A549 (cell line): Measurements from ENCODE around the gene PRMT9. TPM values are rescaled to one million over a fixed set of nuclear protein-coding genes. Genes with fewer than 3 reads are reported as not detected.

Source experiments
- ATAC-seq, 2 experiments: fragments of 200-7000 bp in 1 of 2; fragments of >200 bp in 1 of 2; cut with Nextera tagmentation in 1 of 2; cut with Tn5 transposase in 1 of 2; 3 replicates each; pipeline versions ENCODE4 v1.8.0 to v1.9.1; 2018 to 2020; ENCODE audit warnings: mild to moderate bottlenecking in 1 of 2, moderate library complexity in 1 of 2
- CTCF ChIA-PET: fragments of 300-600 bp; sonication (Branson Sonifier 250); formaldehyde crosslinking; extraction: SDS; loops from one replicate; lab custom pipeline; 2021; ENCODE audit warnings: antibody characterized with exemption, inconsistent platforms; lab: Yijun Ruan, JAX
- POLR2A ChIA-PET: fragments of 350-600 bp; formaldehyde crosslinking; extraction: SDS; loops from one replicate; lab custom pipeline; 2021; ENCODE audit warnings: antibody characterized with exemption, inconsistent platforms; lab: Yijun Ruan, JAX
- DNase-seq, 2 experiments: peaks; one replicate each; pipeline versions ENCODE4 v3.0.0 to v3.0.0-alpha.2; 2011 to 2016; ENCODE audit warnings: low read depth in 1 of 2, low spot score in 1 of 2
- FAIRE-seq: peaks from 2 replicates; lab custom pipeline; 2011; peaks lifted over from hg19 to GRCh38; lab: Jason Lieb, UNC
- H3K27ac ChIP-seq, 2 experiments: fragments of >200 bp; sonication (Bioruptor Twin); formaldehyde crosslinking; 3 replicates each; pipeline ENCODE4 v1.5.1; 2016 to 2017
- H3K4me1 ChIP-seq: fragments of >200 bp; sonication (Bioruptor Twin); formaldehyde crosslinking; 3 replicates; pipeline ENCODE4 v1.6.1; 2016
- H3K4me2 ChIP-seq: fragments of >200 bp; sonication (Bioruptor Twin); formaldehyde crosslinking; 3 replicates; pipeline ENCODE4 v1.6.1; 2016
- H3K4me3 ChIP-seq: fragments of >200 bp; sonication (Bioruptor Twin); formaldehyde crosslinking; 3 replicates; pipeline ENCODE4 v1.5.1; 2016
- H3K9me3 ChIP-seq: fragments of >200 bp; sonication (Bioruptor Twin); formaldehyde crosslinking; 3 replicates; pipeline ENCODE4 v1.6.1; 2016
- EHF ChIP-seq: fragments of 250-450 bp; sonication (Bioruptor Pico); IDR thresholded peaks from 2 replicates; pipeline ENCODE4 v1.5.0; 2020; ENCODE audit warnings: mild to moderate bottlenecking
- EHMT2 ChIP-seq: fragments of 200-600 bp; sonication (generic); IDR thresholded peaks from 2 replicates; pipeline ENCODE4 v1.6.1; 2016; ENCODE audit warnings: antibody characterized with exemption, low read depth, mild to moderate bottlenecking, moderate library complexity
- FOSL2 ChIP-seq, 2 experiments: fragments of 450-650 bp in 1 of 2; fragments of >200 bp in 1 of 2; sonication (Bioruptor Twin) in 1 of 2; formaldehyde crosslinking; IDR thresholded peaks; 2 replicates each; pipeline versions ENCODE4 v1.5.0 to v1.6.1; 2016 to 2020; ENCODE audit warnings: mild to moderate bottlenecking in 1 of 2, moderate library complexity in 1 of 2
- FOXS1 ChIP-seq: fragments of 250-450 bp; sonication (Bioruptor Pico); IDR thresholded peaks from 2 replicates; pipeline ENCODE4 v1.5.0; 2020; ENCODE audit warnings: mild to moderate bottlenecking, moderate library complexity
- HDAC2 ChIP-seq: fragments of 200-600 bp; sonication (generic); IDR thresholded peaks from 2 replicates; pipeline ENCODE4 v1.6.1; 2016
- HOXB13 ChIP-seq: fragments of 250-450 bp; sonication (Bioruptor Pico); IDR thresholded peaks from 2 replicates; pipeline ENCODE4 v1.5.0; 2020; ENCODE audit warnings: low read depth, mild to moderate bottlenecking, moderate library complexity
- KDM5A ChIP-seq: fragments of 200-600 bp; sonication (generic); IDR thresholded peaks from 2 replicates; pipeline ENCODE4 v1.6.1; 2016; ENCODE audit warnings: antibody characterized with exemption, mild to moderate bottlenecking
- MYC ChIP-seq: IDR thresholded peaks from 2 replicates; pipeline ENCODE4 v1.6.1; 2012; ENCODE audit warnings: mild to moderate bottlenecking, inconsistent platforms, low read length, improper control_type of control experiment, borderline replicate concordance
- NFE2L2 ChIP-seq: fragments of 150-350 bp; conservative IDR thresholded peaks from 2 replicates; pipeline ENCODE4 v1.6.1; 2014; ENCODE audit warnings: low read length
- PHF8 ChIP-seq: fragments of 200-600 bp; sonication (generic); IDR thresholded peaks from 2 replicates; pipeline ENCODE4 v1.6.1; 2016; ENCODE audit warnings: low read depth, mild to moderate bottlenecking, antibody characterized with exemption, moderate library complexity, borderline replicate concordance
- RNF2 ChIP-seq: fragments of 200-600 bp; sonication (generic); IDR thresholded peaks from 2 replicates; pipeline ENCODE4 v1.6.1; 2016; ENCODE audit warnings: low read depth, mild to moderate bottlenecking, antibody characterized with exemption, moderate library complexity, borderline replicate concordance
- TP53 ChIP-seq: fragments of 250-450 bp; sonication (Bioruptor Pico); IDR thresholded peaks from 2 replicates; pipeline ENCODE4 v1.5.0; 2021; ENCODE audit warnings: mild to moderate bottlenecking, moderate library complexity
- ZSCAN20 ChIP-seq: fragments of 250-450 bp; sonication (Bioruptor Pico); IDR thresholded peaks from 2 replicates; pipeline ENCODE4 v1.8.0; 2022; ENCODE audit warnings: mild to moderate bottlenecking, moderate library complexity
- WGBS: methylation state at CpG from one replicate; pipeline ENCODE4 v1.1.6; 2017; ENCODE audit errors: missing lambda C conversion rate; 5-methylcytosine and 5-hydroxymethylcytosine counted together
- polyA plus RNA-seq, 4 experiments: library from polyadenylated mRNA; depleted of rRNA in 3 of 4; stranded (reverse); fragments of >200 nt; fragmentation: RNase III in 1 of 4; extraction: RNeasy Plus Mini Kit Qiagen cat#74134 plus additional on column Dnase treatment in 1 of 4; gene quantifications; 2 replicates in 3 of 4; 3 replicates in 1 of 4; pipeline ENCODE4 v1.2.3, GENCODE V29; 2011 to 2017
- TF ChIP-seq, protein P1 (sequence below): fragments of 200-600 bp; sonication (generic); IDR thresholded peaks from 2 replicates; pipeline ENCODE4 v1.6.1; 2016; ENCODE audit warnings: antibody characterized with exemption, mild to moderate bottlenecking, moderate library complexity
- TF ChIP-seq, protein P2 (sequence below): fragments of 450-650 bp; IDR thresholded peaks from 2 replicates; pipeline ENCODE4 v1.6.1; 2014; ENCODE audit warnings: antibody characterized with exemption

The PRMT9 gene
- polyA plus RNA-seq, 2 of the 4 experiments (the other 2 are of a cell fraction), result 2.8 to 6.3 TPM

GRCh38 chr4:147597561-147597960, 86.4 kb downstream of the PRMT9 start (continued):
- TF ChIP-seq, protein P1, sequence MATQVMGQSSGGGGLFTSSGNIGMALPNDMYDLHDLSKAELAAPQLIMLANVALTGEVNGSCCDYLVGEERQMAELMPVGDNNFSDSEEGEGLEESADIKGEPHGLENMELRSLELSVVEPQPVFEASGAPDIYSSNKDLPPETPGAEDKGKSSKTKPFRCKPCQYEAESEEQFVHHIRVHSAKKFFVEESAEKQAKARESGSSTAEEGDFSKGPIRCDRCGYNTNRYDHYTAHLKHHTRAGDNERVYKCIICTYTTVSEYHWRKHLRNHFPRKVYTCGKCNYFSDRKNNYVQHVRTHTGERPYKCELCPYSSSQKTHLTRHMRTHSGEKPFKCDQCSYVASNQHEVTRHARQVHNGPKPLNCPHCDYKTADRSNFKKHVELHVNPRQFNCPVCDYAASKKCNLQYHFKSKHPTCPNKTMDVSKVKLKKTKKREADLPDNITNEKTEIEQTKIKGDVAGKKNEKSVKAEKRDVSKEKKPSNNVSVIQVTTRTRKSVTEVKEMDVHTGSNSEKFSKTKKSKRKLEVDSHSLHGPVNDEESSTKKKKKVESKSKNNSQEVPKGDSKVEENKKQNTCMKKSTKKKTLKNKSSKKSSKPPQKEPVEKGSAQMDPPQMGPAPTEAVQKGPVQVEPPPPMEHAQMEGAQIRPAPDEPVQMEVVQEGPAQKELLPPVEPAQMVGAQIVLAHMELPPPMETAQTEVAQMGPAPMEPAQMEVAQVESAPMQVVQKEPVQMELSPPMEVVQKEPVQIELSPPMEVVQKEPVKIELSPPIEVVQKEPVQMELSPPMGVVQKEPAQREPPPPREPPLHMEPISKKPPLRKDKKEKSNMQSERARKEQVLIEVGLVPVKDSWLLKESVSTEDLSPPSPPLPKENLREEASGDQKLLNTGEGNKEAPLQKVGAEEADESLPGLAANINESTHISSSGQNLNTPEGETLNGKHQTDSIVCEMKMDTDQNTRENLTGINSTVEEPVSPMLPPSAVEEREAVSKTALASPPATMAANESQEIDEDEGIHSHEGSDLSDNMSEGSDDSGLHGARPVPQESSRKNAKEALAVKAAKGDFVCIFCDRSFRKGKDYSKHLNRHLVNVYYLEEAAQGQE, result no peak
- no peak for TF ChIP-seq HDAC2
- TF ChIP-seq NFE2L2, result no peak
- no peak for TF ChIP-seq FOXS1 (CRISPR knock-in tag)

- H3K27ac ChIP-seq, result no peak overlapping the region
- FAIRE-seq, result no peak
- no peak for TF ChIP-seq TP53 (CRISPR knock-in tag)
- no peak for TF ChIP-seq MYC
- no peak for TF ChIP-seq EHMT2
- no peak for TF ChIP-seq HDAC2
- TF ChIP-seq PHF8, result no peak
- no peak for TF ChIP-seq RNF2
- no peak for TF ChIP-seq KDM5A
- TF ChIP-seq, protein P1, result no peak
- no peak for TF ChIP-seq FOSL2 (IDR thresholded peaks at IDR 0.05)
- TF ChIP-seq FOSL2 (CRISPR knock-in tag; IDR thresholded peaks at IDR 0.05), result no peak
- no peak for TF ChIP-seq ZSCAN20 (CRISPR knock-in tag)
- TF ChIP-seq HOXB13 (CRISPR knock-in tag), result no peak
- TF ChIP-seq, protein P2, sequence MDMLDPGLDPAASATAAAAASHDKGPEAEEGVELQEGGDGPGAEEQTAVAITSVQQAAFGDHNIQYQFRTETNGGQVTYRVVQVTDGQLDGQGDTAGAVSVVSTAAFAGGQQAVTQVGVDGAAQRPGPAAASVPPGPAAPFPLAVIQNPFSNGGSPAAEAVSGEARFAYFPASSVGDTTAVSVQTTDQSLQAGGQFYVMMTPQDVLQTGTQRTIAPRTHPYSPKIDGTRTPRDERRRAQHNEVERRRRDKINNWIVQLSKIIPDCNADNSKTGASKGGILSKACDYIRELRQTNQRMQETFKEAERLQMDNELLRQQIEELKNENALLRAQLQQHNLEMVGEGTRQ, result no peak
- TF ChIP-seq EHF (CRISPR knock-in tag), result no peak
- ChIA-PET CTCF (interaction anchor here (1.9 to 2.3 kb wide), 3 partner anchors 20 to 270 kb away, joined by 4 to 19 read pairs (median 7); partner anchors contain the start of gene TMEM184C), POLR2A (interaction anchor here (1.1 kb wide), 1 partner anchor 20 kb away, joined by 3 read pairs; the partner anchor contains the start of gene TMEM184C)
- H3K4me3 ChIP-seq, result no peak overlapping the region
- ATAC-seq, result peak in 1 of 2 experiments; percentile 61; a peak in 3 of 6 replicates
- no peaks in the 10 kb centered on the region for H3K9me3 ChIP-seq
- peaks cover 8% of the 10 kb centered on the region; the same call in 1 of the 3 replicates for H3K4me1 ChIP-seq
- H3K4me2 ChIP-seq, result no peak overlapping the region
- 0% methylated on average over 1 of the region's 1 CpG for WGBS
- peak in 1 of 2 experiments; percentile 10 for DNase-seq
These were observed 87.0 kb downstream of the PRMT9 start for GRCh38 chr4:147596981-147597380.
